Right atrium auricular region (tissue), 2 donors: Measurements from ENCODE around the gene SDHAF2. TPM values are rescaled to one million over a fixed set of nuclear protein-coding genes. Genes with fewer than 3 reads are reported as not detected.

Experiments used
- DNase-seq: peaks from one replicate; pipeline ENCODE4 v3.0.0-alpha.2; 2019; ENCODE audit warnings: low spot score
- H3K27ac ChIP-seq, 2 donors: fragments of 200-600 bp; sonication (generic); 1 replicate in 1 of 2; 2 replicates in 1 of 2; pipeline ENCODE4 v1.5.1; 2016 to 2019
- H3K27me3 ChIP-seq, 2 donors: fragments of 200-600 bp; sonication (generic); one replicate each; pipeline versions ENCODE4 v1.5.1 to v1.6.0; 2017 to 2019
- H3K36me3 ChIP-seq: fragments of 200-600 bp; sonication (generic); one replicate; pipeline ENCODE4 v1.5.1; 2016
- H3K4me1 ChIP-seq, 2 donors: fragments of 200-600 bp; sonication (generic); one replicate each; pipeline versions ENCODE4 v1.5.1 to v1.6.0; 2017 to 2019
- H3K4me3 ChIP-seq, 2 donors: fragments of 200-600 bp; sonication (generic); 1 replicate in 1 of 2; 2 replicates in 1 of 2; pipeline ENCODE4 v1.5.1; 2017 to 2019; ENCODE audit warnings: mild to moderate bottlenecking in 1 of 2, moderate library complexity in 1 of 2
- H3K9me3 ChIP-seq, 2 donors: fragments of 200-600 bp; sonication (generic); one replicate each; pipeline ENCODE4 v1.5.1; 2019
- CTCF ChIP-seq, 2 donors: fragments of 200-600 bp; sonication (generic); IDR thresholded peaks; one replicate each; pipeline ENCODE4 v1.5.1; 2019; ENCODE audit warnings: antibody characterized with exemption in 2 of 2
- total RNA-seq, 2 donors: library from RNA; depleted of rRNA; stranded (reverse); fragments of >200 nt; gene quantifications; one replicate each; pipeline ENCODE4 v1.1.0, GENCODE V29; 2016

SDHAF2 gene
- total RNA-seq, 2 donors from 2014 or later = 44.1 to 50.7 TPM

GRCh38 chr11:61392981-61393595 lies 36.8 kb upstream of the SDHAF2 start:
- no peaks in the 10 kb centered on the region for H3K27me3 ChIP-seq
- H3K27ac ChIP-seq = peak overlapping the region; percentile 78 to 85
- H3K4me3 ChIP-seq = peak overlapping the region; percentile 62 to 73
- peaks cover 21% of the 10 kb centered on the region for H3K36me3 ChIP-seq
- H3K4me1 ChIP-seq = peaks cover 0 to 16% of the 10 kb centered on the region in 2 donors
- no peak for TF ChIP-seq CTCF (IDR thresholded peaks at IDR 0.05)
- H3K9me3 ChIP-seq = no peaks in the 10 kb centered on the region
- DNase-seq = no peak

- DNase-seq = no peak
- no peak overlapping the region for H3K27ac ChIP-seq
- TF ChIP-seq CTCF (IDR thresholded peaks at IDR 0.05) = no peak
- peaks cover 57% of the 10 kb centered on the region for H3K36me3 ChIP-seq
- H3K27me3 ChIP-seq = no peaks in the 10 kb centered on the region
- H3K4me3 ChIP-seq = no peak overlapping the region
- no peaks in the 10 kb centered on the region for H3K4me1 ChIP-seq
- H3K9me3 ChIP-seq = no peaks in the 10 kb centered on the region
Measured at GRCh38 chr11:61401173-61401572, 28.8 kb upstream of the SDHAF2 start.

DNA sequence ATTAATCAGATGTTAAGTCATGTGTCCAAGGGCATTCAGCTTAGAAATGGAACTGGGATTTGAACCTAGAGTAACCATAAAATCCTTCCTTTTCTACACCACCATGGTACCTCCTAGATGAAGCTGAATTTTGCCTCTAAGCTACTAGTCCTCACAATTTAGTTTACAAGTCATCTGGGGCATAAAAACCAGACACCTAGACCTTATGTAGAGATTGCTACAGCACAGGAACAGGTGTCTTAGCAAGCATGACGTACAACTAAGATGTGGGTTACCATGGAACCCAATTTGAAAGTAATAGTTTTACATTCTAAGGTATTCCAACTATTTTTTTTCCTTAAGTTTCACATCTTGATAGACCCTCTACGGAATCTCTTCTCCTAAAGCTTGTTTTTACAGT lies 28.4 kb upstream of the SDHAF2 start:
- H3K4me3 ChIP-seq = no peak overlapping the region
- H3K27me3 ChIP-seq = no peaks in the 10 kb centered on the region
- no peak for DNase-seq
- H3K4me1 ChIP-seq = no peaks in the 10 kb centered on the region
- TF ChIP-seq CTCF (IDR thresholded peaks at IDR 0.05) = no peak
- H3K27ac ChIP-seq = no peak overlapping the region
- H3K36me3 ChIP-seq = peaks cover 61% of the 10 kb centered on the region
- H3K9me3 ChIP-seq = no peaks in the 10 kb centered on the region

- no peak overlapping the region for H3K27ac ChIP-seq
- H3K4me3 ChIP-seq = no peak overlapping the region
- H3K9me3 ChIP-seq = no peaks in the 10 kb centered on the region
- peaks cover 69% of the 10 kb centered on the region for H3K36me3 ChIP-seq
- no peak for DNase-seq
- H3K27me3 ChIP-seq = no peaks in the 10 kb centered on the region
- no peaks in the 10 kb centered on the region for H3K4me1 ChIP-seq
- TF ChIP-seq CTCF (IDR thresholded peaks at IDR 0.05) = no peak
Measured at GRCh38 chr11:61403658-61404057, 26.3 kb upstream of the SDHAF2 start.

DNA sequence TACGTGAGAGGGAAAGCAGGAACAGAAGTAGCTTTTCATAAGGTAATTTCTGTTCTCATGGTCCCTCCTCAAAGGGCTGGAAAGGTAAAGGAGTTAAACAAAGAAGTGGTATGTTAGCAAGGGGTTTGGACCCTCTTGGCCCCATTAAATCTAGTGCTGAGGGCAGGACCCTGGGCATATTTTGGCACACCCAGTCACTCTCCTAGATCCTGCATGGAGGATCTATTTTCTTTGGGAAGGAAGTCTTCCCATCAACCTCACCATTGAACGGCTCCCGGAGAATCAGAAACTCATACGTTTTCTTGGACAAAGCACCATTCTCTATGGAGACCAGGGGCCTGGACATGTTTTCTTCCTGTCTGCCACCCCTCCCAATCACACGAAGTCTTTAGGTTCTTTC lies 25.8 kb upstream of the SDHAF2 start:
- Histone ChIP-seq H3K9me3 (no peaks in the 10 kb centered on the region), H3K36me3 (peaks cover 71% of the 10 kb centered on the region), H3K27me3 (no peaks in the 10 kb centered on the region), H3K4me3 (no peak overlapping the region), H3K4me1 (no peaks in the 10 kb centered on the region), H3K27ac (peak overlapping the region in 1 of 2 donors; percentile 14)
- TF ChIP-seq CTCF (IDR thresholded peaks at IDR 0.05) = no peak
- DNase-seq = no peak

GRCh38 chr11:61404641-61405040 lies 25.3 kb upstream of the SDHAF2 start:
- no peak for TF ChIP-seq CTCF (IDR thresholded peaks at IDR 0.05)
- DNase-seq = no peak
- Histone ChIP-seq H3K4me3 (no peak overlapping the region), H3K27me3 (no peaks in the 10 kb centered on the region), H3K9me3 (no peaks in the 10 kb centered on the region), H3K36me3 (peaks cover 77% of the 10 kb centered on the region), H3K4me1 (no peaks in the 10 kb centered on the region), H3K27ac (peak overlapping the region in 1 of 2 donors; percentile 0)
